ENCODE data around the gene DRD2.
A peak's percentile ranks its signal among the peaks of the same experiment; 100 is the strongest.

Gene DRD2

GRCh38 chr11:113481672-113482071, 6.5 kb upstream of the DRD2 start:
- no peak for DNase-seq

- DNase-seq, result no peak
Observed at GRCh38 chr11:113481226-113481625, 6.0 kb upstream of the DRD2 start.

GRCh38 chr11:113477321-113477720, 2.1 kb upstream of the DRD2 start:
- DNase-seq, result peak; percentile 35

- DNase-seq, result no peak
Observed at GRCh38 chr11:113476553-113476952, 1.4 kb upstream of the DRD2 start.

GRCh38 chr11:113474362-113475159, 637 bp downstream of the DRD2 start:
- no peak for DNase-seq

GRCh38 chr11:113473983-113474361, 1.2 kb downstream of the DRD2 start:
- no peak for DNase-seq

- DNase-seq, result no peak
Observed at GRCh38 chr11:113472471-113472870, 2.7 kb downstream of the DRD2 start.

GRCh38 chr11:113470233-113470632, 5.0 kb downstream of the DRD2 start:
- DNase-seq, result no peak

- no peak for DNase-seq
Observed at GRCh38 chr11:113468726-113469345, 6.4 kb downstream of the DRD2 start.

GRCh38 chr11:113467545-113467944, 7.7 kb downstream of the DRD2 start:
- no peak for DNase-seq

GRCh38 chr11:113465786-113466185, 9.4 kb downstream of the DRD2 start:
- DNase-seq, result no peak

- DNase-seq, result peak; percentile 72
Observed at GRCh38 chr11:113464416-113464815, 10.8 kb downstream of the DRD2 start.

GRCh38 chr11:113462830-113463229, 12.4 kb downstream of the DRD2 start:
- no peak for DNase-seq

GRCh38 chr11:113461639-113462038, 13.6 kb downstream of the DRD2 start:
- DNase-seq, result no peak

GRCh38 chr11:113460469-113460868, 14.7 kb downstream of the DRD2 start:
- no peak for DNase-seq

GRCh38 chr11:113458189-113458588, 17.0 kb downstream of the DRD2 start:
- no peak for DNase-seq

- no peak for DNase-seq
Observed at GRCh38 chr11:113457784-113458183, 17.4 kb downstream of the DRD2 start.

GRCh38 chr11:113454455-113454854, 20.7 kb downstream of the DRD2 start:
- no peak for DNase-seq

- DNase-seq, result peak; percentile 9
Observed at GRCh38 chr11:113449743-113450142, 25.5 kb downstream of the DRD2 start.

- DNase-seq, result no peak
Observed at GRCh38 chr11:113448316-113448677, 26.9 kb downstream of the DRD2 start.

- no peak for DNase-seq
Observed at GRCh38 chr11:113447621-113448315, 27.4 kb downstream of the DRD2 start.

- no peak for DNase-seq
Observed at GRCh38 chr11:113446938-113447337, 28.3 kb downstream of the DRD2 start.

- DNase-seq, result no peak
Observed at GRCh38 chr11:113446112-113446511, 29.1 kb downstream of the DRD2 start.

GRCh38 chr11:113444502-113445123, 30.6 kb downstream of the DRD2 start:
- no peak for DNase-seq
